GM19240 (cell line): Measurements from ENCODE around the gene PRKAR1B.

Experiments
- DNase-seq: peaks from one replicate; pipeline ENCODE4 v3.0.0; 2011; ENCODE audit warnings: low spot score; ENCODE audit not compliant: insufficient read length

Gene PRKAR1B

GRCh38 chr7:727104-727805, at the start of gene PRKAR1B:
PRKAR1B (minus strand) TSS chr7:727281; CDS start chr7:711505, 15,776 bp downstream.
- peak; percentile 51 for DNase-seq

GRCh38 chr7:776381-776780, 49.3 kb upstream of the PRKAR1B start:
- no peak for DNase-seq

- peak; percentile 42 for DNase-seq
These were observed 47.4 kb upstream of the PRKAR1B start for GRCh38 chr7:774161-775109.

GRCh38 chr7:773622-773915, 46.5 kb upstream of the PRKAR1B start:
- no peak for DNase-seq

GRCh38 chr7:772861-773621, 46.0 kb upstream of the PRKAR1B start:
- DNase-seq = no peak

GRCh38 chr7:772392-772791, 45.3 kb upstream of the PRKAR1B start:
- no peak for DNase-seq

- DNase-seq = no peak
These were observed 44.9 kb upstream of the PRKAR1B start for GRCh38 chr7:772005-772294.

GRCh38 chr7:771234-772004, 44.3 kb upstream of the PRKAR1B start:
- DNase-seq = no peak

GRCh38 chr7:770741-771166, 43.7 kb upstream of the PRKAR1B start:
- DNase-seq = no peak

- DNase-seq = no peak
These were observed 43.3 kb upstream of the PRKAR1B start for GRCh38 chr7:770336-770735.

- no peak for DNase-seq
These were observed 41.9 kb upstream of the PRKAR1B start for GRCh38 chr7:768881-769504.

- no peak for DNase-seq
These were observed 41.1 kb upstream of the PRKAR1B start for GRCh38 chr7:767941-768731.

GRCh38 chr7:767580-767940, 40.5 kb upstream of the PRKAR1B start:
- DNase-seq = no peak

- DNase-seq = no peak
These were observed 38.3 kb upstream of the PRKAR1B start for GRCh38 chr7:765383-765782.

GRCh38 chr7:763762-764161, 36.7 kb upstream of the PRKAR1B start:
- DNase-seq = no peak

- no peak for DNase-seq
These were observed 35.8 kb upstream of the PRKAR1B start for GRCh38 chr7:762885-763284.

- no peak for DNase-seq
These were observed 34.5 kb upstream of the PRKAR1B start for GRCh38 chr7:761631-762030.

- DNase-seq = no peak
These were observed 34.0 kb upstream of the PRKAR1B start for GRCh38 chr7:761101-761500.

GRCh38 chr7:760006-760405, 32.9 kb upstream of the PRKAR1B start:
- DNase-seq = no peak

- DNase-seq = no peak
These were observed 32.5 kb upstream of the PRKAR1B start for GRCh38 chr7:759569-759968.
